NT2/D1 (cell line): ENCODE data around the gene MMP15.

Experiments used
- SUZ12 ChIP-seq: IDR thresholded peaks from 2 replicates; pipeline ENCODE4 v1.6.1; 2011; ENCODE audit not compliant: insufficient read length, insufficient read depth; ENCODE audit errors: extremely low read depth
- YY1 ChIP-seq: IDR thresholded peaks from 2 replicates; pipeline ENCODE4 v1.6.1; 2011; ENCODE audit not compliant: insufficient read length, insufficient read depth
- ZNF274 ChIP-seq: IDR thresholded peaks from 2 replicates; pipeline ENCODE4 v1.6.1; 2011; ENCODE audit warnings: mild to moderate bottlenecking, low read depth, low read length

GRCh38 chr16:58045096-58045495 is 19.5 kb downstream of the MMP15 start:
- TF ChIP-seq YY1 (no peak), ZNF274 (no peak), SUZ12 (no peak)
